ENCODE data around the gene TCAIM.

DNA sequence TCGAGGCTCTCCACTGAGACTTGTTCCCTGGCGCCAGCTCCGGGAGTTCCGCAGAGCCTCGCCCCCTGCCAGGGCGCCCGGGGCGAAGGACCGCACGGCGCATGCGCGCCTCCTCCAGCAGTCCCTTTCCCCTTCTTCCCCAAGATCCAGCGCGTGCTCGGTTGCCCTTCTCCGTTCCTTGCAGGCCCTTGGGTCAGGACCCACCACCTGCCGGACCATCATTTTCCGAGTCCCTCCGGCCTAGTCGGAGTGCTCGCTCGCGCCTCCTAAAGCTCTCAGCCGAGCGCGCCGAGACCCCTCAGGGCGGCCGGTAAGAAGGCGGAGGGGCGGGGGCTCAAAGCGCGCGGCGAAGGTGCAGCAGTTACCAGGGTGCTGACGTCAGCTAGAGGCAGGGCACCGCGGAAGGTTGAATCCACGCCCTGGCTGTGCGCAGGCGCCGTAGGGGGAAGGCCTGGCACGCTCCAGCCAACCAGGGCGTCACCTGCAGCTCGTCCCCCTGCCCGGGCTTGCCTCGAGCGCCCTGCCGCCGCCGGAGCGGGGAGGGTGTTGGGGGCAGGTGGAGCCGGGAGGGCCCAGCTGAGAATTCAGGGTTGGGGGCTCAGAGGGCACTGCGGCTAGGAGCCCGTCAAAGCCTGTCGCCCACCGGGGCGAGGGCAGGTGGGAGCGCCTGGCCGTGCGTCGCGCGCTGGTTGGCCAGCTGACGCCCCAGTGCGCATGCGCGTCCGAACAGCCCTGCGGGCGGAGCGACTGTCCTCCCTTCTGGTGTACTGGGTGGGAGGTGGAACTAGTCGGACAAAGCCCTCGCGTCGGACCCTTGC is at the start of gene TCAIM:
- TF ChIP-seq CTCF (conservative IDR thresholded peaks at IDR 0.05; ENCODE audit: low read depth in 2 of 2) (no peak), ETS1 (IDR thresholded peaks at IDR 0.05) (0 out of 2 replicates have a peak, but pooled peaks have one; percentile 28)

Measured in GM23338 (cell line).